ENCODE measurements around the gene HS2ST1. TPM values are rescaled to one million over a fixed set of nuclear protein-coding genes. Genes with fewer than 3 reads are reported as not detected.

HS2ST1 gene
- total and polyA plus RNA-seq, 2 experiments from 2014 or later = 6.7 to 17.1 TPM

DNA sequence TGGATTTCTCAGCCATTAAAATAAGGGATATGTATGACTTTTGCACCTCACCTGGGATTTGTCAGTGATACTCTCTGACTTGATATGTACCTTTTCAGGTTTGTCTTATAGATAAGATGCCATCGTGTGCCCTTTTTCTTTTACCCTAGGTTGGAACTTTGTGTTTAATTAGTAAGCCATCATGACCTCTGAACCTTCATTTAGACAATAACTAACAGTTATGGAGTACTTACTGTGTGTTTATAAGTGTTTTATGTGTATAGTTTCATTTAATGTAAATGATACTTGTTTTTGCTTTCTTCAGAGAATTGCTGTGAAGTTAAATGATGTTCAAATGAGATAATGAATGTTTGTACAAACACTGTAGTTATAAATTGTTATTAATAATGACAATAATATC, 14.4 kb downstream of the HS2ST1 start (continued):
- TF ChIP-seq EZH2 (IDR thresholded peaks at IDR 0.05; ENCODE audit: low read depth, unreplicated experiment) = no peak

DNA sequence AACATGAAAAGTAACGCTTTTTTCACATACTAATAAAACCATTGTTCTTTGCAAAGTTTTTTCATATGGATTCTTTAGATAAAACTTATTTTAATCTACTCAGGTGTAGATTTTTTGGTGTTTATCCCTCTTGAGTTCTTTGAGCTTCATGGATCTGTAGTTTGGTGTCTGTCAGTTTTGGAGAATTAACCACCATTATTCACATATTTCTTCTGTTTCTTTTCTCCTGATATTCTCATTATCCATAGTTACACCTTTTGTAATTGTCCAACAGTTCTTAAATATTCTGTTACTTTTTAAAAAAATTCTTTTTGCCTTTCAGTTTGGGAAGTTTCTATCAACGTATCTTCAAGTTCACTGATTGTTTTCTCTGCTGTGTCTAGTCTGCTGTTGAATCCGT, 18.6 kb downstream of the HS2ST1 start:
- H3K27ac ChIP-seq (ENCODE audit: low read depth) = peak overlapping the region; percentile 94
- Mint-ChIP-seq H3K36me3 (ENCODE audit: low read depth) (no peaks in the 10 kb centered on the region), H3K4me3 (0 out of 3 replicates have a peak overlapping the region, but pooled peaks have one; percentile 47), H3K27ac (peak overlapping the region; percentile 96), H3K9me3 (no peaks in the 10 kb centered on the region), H3K27me3 (ENCODE audit: insufficient read depth, low read depth, poor library complexity) (peaks cover 5% of the 10 kb centered on the region), H3K4me1 (peaks cover 46% of the 10 kb centered on the region)
- H3K4me1 ChIP-seq (ENCODE audit: insufficient read depth) = peaks cover 40% of the 10 kb centered on the region
- DNase-seq (ENCODE audit: low spot score) (no peak), ATAC-seq (no peak)
- H3K4me2 ChIP-seq = peak overlapping the region; percentile 46
- TF ChIP-seq STAT1 (IDR thresholded peaks at IDR 0.05; ENCODE audit: unreplicated experiment) (no peak), POLR2AphosphoS5 (IDR thresholded peaks at IDR 0.05; ENCODE audit: low read depth) (no peak), ZNF114 (CRISPR knock-in tag; IDR thresholded peaks at IDR 0.05) (no peak), JUNB (IDR thresholded peaks at IDR 0.05; ENCODE audit: unreplicated experiment) (no peak), ZNF331 (CRISPR knock-in tag; IDR thresholded peaks at IDR 0.05; ENCODE audit: low read depth) (no peak), EZH2 (IDR thresholded peaks at IDR 0.05; ENCODE audit: low read depth, unreplicated experiment) (no peak), NANOG (IDR thresholded peaks at IDR 0.05; ENCODE audit: borderline replicate concordance) (no peak), CREB1 (CRISPR knock-in tag; IDR thresholded peaks at IDR 0.05; ENCODE audit: low read depth) (no peak), EZH2phosphoT487 (IDR thresholded peaks at IDR 0.05; ENCODE audit: unreplicated experiment) (no peak)
- TF ChIP-seq, protein P1, sequence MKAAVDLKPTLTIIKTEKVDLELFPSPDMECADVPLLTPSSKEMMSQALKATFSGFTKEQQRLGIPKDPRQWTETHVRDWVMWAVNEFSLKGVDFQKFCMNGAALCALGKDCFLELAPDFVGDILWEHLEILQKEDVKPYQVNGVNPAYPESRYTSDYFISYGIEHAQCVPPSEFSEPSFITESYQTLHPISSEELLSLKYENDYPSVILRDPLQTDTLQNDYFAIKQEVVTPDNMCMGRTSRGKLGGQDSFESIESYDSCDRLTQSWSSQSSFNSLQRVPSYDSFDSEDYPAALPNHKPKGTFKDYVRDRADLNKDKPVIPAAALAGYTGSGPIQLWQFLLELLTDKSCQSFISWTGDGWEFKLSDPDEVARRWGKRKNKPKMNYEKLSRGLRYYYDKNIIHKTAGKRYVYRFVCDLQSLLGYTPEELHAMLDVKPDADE (IDR thresholded peaks at IDR 0.05) = no peak
- TF ChIP-seq, protein P2, sequence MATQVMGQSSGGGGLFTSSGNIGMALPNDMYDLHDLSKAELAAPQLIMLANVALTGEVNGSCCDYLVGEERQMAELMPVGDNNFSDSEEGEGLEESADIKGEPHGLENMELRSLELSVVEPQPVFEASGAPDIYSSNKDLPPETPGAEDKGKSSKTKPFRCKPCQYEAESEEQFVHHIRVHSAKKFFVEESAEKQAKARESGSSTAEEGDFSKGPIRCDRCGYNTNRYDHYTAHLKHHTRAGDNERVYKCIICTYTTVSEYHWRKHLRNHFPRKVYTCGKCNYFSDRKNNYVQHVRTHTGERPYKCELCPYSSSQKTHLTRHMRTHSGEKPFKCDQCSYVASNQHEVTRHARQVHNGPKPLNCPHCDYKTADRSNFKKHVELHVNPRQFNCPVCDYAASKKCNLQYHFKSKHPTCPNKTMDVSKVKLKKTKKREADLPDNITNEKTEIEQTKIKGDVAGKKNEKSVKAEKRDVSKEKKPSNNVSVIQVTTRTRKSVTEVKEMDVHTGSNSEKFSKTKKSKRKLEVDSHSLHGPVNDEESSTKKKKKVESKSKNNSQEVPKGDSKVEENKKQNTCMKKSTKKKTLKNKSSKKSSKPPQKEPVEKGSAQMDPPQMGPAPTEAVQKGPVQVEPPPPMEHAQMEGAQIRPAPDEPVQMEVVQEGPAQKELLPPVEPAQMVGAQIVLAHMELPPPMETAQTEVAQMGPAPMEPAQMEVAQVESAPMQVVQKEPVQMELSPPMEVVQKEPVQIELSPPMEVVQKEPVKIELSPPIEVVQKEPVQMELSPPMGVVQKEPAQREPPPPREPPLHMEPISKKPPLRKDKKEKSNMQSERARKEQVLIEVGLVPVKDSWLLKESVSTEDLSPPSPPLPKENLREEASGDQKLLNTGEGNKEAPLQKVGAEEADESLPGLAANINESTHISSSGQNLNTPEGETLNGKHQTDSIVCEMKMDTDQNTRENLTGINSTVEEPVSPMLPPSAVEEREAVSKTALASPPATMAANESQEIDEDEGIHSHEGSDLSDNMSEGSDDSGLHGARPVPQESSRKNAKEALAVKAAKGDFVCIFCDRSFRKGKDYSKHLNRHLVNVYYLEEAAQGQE (IDR thresholded peaks at IDR 0.05; ENCODE audit: unreplicated experiment) = no peak
- TF ChIP-seq, protein P3, sequence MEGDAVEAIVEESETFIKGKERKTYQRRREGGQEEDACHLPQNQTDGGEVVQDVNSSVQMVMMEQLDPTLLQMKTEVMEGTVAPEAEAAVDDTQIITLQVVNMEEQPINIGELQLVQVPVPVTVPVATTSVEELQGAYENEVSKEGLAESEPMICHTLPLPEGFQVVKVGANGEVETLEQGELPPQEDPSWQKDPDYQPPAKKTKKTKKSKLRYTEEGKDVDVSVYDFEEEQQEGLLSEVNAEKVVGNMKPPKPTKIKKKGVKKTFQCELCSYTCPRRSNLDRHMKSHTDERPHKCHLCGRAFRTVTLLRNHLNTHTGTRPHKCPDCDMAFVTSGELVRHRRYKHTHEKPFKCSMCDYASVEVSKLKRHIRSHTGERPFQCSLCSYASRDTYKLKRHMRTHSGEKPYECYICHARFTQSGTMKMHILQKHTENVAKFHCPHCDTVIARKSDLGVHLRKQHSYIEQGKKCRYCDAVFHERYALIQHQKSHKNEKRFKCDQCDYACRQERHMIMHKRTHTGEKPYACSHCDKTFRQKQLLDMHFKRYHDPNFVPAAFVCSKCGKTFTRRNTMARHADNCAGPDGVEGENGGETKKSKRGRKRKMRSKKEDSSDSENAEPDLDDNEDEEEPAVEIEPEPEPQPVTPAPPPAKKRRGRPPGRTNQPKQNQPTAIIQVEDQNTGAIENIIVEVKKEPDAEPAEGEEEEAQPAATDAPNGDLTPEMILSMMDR (conservative IDR thresholded peaks at IDR 0.05; ENCODE audit: low read depth in 2 of 2) = no peak
- TF ChIP-seq, protein P4, sequence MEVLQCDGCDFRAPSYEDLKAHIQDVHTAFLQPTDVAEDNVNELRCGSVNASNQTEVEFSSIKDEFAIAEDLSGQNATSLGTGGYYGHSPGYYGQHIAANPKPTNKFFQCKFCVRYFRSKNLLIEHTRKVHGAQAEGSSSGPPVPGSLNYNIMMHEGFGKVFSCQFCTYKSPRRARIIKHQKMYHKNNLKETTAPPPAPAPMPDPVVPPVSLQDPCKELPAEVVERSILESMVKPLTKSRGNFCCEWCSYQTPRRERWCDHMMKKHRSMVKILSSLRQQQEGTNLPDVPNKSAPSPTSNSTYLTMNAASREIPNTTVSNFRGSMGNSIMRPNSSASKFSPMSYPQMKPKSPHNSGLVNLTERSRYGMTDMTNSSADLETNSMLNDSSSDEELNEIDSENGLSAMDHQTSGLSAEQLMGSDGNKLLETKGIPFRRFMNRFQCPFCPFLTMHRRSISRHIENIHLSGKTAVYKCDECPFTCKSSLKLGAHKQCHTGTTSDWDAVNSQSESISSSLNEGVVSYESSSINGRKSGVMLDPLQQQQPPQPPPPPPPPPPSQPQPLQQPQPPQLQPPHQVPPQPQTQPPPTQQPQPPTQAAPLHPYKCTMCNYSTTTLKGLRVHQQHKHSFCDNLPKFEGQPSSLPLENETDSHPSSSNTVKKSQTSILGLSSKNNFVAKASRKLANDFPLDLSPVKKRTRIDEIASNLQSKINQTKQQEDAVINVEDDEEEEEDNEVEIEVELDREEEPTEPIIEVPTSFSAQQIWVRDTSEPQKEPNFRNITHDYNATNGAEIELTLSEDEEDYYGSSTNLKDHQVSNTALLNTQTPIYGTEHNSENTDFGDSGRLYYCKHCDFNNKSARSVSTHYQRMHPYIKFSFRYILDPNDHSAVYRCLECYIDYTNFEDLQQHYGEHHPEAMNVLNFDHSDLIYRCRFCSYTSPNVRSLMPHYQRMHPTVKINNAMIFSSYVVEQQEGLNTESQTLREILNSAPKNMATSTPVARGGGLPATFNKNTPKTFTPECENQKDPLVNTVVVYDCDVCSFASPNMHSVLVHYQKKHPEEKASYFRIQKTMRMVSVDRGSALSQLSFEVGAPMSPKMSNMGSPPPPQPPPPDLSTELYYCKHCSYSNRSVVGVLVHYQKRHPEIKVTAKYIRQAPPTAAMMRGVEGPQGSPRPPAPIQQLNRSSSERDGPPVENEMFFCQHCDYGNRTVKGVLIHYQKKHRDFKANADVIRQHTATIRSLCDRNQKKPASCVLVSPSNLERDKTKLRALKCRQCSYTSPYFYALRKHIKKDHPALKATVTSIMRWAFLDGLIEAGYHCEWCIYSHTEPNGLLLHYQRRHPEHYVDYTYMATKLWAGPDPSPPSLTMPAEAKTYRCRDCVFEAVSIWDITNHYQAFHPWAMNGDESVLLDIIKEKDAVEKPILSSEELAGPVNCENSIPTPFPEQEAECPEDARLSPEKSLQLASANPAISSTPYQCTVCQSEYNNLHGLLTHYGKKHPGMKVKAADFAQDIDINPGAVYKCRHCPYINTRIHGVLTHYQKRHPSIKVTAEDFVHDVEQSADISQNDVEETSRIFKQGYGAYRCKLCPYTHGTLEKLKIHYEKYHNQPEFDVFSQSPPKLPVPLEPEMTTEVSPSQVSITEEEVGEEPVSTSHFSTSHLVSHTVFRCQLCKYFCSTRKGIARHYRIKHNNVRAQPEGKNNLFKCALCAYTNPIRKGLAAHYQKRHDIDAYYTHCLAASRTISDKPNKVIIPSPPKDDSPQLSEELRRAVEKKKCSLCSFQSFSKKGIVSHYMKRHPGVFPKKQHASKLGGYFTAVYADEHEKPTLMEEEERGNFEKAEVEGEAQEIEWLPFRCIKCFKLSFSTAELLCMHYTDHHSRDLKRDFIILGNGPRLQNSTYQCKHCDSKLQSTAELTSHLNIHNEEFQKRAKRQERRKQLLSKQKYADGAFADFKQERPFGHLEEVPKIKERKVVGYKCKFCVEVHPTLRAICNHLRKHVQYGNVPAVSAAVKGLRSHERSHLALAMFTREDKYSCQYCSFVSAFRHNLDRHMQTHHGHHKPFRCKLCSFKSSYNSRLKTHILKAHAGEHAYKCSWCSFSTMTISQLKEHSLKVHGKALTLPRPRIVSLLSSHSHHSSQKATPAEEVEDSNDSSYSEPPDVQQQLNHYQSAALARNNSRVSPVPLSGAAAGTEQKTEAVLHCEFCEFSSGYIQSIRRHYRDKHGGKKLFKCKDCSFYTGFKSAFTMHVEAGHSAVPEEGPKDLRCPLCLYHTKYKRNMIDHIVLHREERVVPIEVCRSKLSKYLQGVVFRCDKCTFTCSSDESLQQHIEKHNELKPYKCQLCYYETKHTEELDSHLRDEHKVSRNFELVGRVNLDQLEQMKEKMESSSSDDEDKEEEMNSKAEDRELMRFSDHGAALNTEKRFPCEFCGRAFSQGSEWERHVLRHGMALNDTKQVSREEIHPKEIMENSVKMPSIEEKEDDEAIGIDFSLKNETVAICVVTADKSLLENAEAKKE (CRISPR knock-in tag; IDR thresholded peaks at IDR 0.05) = no peak
- no peak overlapping the region for H3K4me3 ChIP-seq
- no peaks in the 10 kb centered on the region for H3K9me2 ChIP-seq (ENCODE audit: insufficient read depth)
- H3F3A ChIP-seq (replicated peaks; ENCODE audit: low read depth) = no peaks in the 10 kb centered on the region
- H3K27me3 ChIP-seq (ENCODE audit: insufficient read depth) = no peaks in the 10 kb centered on the region
- no peak overlapping the region for H2AFZ ChIP-seq
- H3K79me2 ChIP-seq (replicated peaks; ENCODE audit: insufficient read depth) = peaks cover 87% of the 10 kb centered on the region
- H4K20me1 ChIP-seq (replicated peaks; ENCODE audit: insufficient read depth) = no peaks in the 10 kb centered on the region
- no peaks in the 10 kb centered on the region for H3K36me3 ChIP-seq (ENCODE audit: insufficient read depth)
